T follicular helper cell (primary cell): ENCODE results near the gene TUT7.
"Not testable (repeated sequence)": the region's sequence is repeated elsewhere in the genome, so short reads cannot be mapped to it uniquely, and the experiment has no call there.

Experiments
- DNase-seq: peaks from one replicate; pipeline ENCODE4 v3.0.0-alpha.2; 2020; ENCODE audit warnings: low read depth

Gene TUT7

GRCh38 chr9:86350006-86350760 is 4.0 kb downstream of the TUT7 start:
- no peak for DNase-seq

- DNase-seq: no peak
Measured at GRCh38 chr9:86349271-86349670, 4.9 kb downstream of the TUT7 start.

DNA sequence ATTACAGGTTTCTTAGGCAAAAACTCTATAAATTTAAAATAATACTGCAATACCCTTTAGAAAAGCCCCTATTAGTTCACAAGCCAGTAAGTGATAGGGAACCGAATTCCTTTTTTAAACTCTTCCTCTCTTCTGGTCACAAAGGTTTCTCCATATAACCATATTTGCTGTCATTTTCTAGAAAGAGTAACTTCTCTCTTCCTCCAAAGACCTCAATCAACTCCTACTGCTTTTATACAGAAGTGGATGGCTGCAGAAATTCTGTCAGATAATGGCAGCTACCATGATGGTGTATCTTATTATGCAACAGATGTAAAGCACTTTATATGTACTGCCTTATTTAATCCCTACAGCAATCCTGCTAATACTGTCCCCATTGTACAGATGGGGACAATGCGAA is 6.2 kb downstream of the TUT7 start:
- DNase-seq: no peak

- no peak for DNase-seq
Measured at GRCh38 chr9:86344818-86345217, 9.4 kb downstream of the TUT7 start.

DNA sequence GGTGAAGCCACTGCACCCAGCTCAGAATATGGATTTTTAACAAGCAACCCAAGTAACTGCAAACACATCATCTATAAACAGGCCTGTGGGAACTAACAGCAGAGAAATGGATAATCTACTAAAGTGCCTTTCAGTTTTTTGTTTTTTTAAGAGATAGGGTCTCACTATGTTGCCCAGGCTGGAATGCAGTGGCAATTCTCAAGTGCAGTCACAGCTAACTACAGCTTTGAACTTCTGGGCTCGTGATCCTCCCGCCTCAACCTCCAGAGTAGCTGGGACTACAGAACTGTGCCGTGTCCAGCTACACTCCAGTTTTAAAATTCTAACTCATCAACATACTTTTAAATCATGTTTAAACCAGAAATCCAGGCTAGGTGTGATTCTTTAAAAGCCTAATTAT is 11.9 kb downstream of the TUT7 start:
- DNase-seq: no peak

GRCh38 chr9:86341007-86341491 is 13.2 kb downstream of the TUT7 start:
- DNase-seq: no peak

DNA sequence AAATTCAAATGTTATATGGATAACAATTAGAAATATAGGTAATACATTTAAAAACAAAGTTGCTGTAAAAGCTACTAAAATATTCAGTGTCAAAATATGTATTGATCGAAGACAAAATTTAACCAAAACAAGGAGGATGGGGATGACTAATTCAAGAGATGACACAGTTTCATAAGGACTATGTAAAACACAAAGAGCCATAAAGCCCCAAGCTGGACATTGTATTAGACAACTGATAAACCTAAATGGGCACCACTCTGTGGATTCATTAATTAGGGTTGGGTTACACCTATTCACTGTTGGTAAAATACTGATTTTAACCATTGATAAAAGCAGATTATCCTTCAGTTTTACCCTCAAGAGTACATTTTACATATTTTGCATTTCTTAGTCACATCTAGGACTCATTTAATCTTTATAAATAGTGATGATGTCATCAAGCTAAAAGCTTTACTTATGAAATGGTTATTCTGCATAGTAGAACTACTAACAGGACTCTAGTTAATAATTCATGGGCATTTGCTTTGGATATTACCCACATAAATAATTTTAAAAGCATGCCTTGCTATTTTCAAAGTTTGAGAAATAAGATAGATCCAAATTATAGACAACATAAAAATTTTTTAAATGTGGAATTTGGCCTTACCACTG is 13.7 kb downstream of the TUT7 start:
- no peak for DNase-seq

DNA sequence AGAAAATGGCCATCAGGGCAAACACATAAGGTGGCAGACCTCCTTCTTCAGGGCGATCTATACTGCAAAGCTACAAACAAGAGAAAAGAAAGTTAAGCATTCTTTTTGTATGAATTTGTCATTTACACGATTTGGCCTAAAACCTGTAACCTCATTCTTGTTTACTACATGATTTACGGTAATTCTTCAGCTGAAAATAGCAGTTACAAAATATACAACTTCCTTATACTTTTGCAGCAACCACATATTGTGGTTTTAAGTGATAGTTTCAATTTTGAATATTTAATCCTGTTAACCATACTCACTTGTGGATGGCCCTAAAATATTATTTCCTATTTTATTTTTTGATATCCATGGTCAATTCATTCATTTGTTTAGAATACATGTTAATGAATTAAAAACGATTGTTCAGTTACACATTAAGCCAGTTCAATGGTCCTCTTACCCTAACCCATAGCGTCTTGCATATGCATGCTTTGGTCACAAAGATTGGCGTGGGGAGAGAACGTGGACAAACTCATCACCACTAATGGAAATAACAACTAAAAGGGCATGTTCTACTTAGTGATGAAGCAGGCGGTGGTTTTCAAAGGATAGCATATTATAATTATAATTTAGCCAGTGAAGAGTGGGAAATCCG is 16.6 kb downstream of the TUT7 start:
- no peak for DNase-seq

DNA sequence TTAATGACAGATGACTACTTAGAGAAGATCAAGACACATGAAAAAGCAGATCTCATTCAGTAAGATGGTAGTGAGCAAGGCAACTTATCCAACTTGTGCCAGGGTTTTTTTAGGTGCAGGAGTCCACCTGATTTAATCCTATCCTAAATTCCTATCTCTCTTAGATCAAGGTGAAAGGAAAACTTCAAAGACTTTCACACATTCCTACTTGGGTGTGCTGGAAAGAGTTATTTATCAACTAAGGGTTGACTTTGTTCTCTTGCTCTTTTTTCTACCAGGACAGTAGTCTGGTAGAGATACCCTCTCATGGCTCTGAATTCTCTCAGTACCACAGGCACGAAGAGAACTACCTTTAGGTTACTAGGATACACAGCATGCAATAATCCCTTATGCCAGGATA is 18.2 kb downstream of the TUT7 start:
- no peak for DNase-seq

DNA sequence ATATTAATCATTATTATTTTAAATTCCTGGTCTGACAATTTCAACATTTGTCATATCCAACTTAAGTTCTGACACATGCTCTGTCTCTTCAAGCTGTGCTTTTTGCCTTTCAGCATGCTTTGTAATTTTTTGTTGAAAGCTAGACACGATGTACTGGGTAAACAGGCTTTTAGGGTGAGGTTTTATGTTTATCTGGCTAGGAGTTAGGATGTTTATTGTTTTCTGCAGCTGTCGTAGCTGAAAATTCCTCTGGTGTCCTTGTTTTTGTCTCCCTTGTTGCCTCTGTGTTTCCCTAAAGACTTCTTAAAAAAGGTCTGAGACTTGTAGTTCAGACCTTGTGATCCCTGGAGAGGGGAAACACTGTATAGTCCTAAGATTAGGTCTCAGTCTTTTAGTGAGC is 20.6 kb downstream of the TUT7 start:
- DNase-seq: no peak

GRCh38 chr9:86330186-86330585 is 24.0 kb downstream of the TUT7 start:
- no peak for DNase-seq

DNA sequence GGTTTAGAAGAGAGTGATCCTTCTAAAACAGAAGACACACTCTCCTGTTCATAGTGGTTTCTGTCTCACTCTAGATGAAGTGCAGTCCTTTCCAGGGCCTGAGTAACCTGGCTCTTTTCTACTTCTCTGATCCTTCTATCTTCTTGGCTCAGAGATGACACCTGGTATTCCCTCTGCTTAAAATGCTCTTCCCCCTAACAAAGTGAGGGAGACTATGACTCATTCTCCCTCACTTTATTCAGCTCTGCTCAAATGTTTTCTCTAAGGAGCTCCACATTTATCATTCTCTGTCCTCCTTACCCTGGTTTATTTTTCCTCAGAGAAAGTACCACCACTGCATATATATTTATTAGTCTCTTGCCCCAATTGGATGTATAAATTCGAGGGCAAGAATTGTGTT is 24.6 kb downstream of the TUT7 start:
- no peak for DNase-seq

DNA sequence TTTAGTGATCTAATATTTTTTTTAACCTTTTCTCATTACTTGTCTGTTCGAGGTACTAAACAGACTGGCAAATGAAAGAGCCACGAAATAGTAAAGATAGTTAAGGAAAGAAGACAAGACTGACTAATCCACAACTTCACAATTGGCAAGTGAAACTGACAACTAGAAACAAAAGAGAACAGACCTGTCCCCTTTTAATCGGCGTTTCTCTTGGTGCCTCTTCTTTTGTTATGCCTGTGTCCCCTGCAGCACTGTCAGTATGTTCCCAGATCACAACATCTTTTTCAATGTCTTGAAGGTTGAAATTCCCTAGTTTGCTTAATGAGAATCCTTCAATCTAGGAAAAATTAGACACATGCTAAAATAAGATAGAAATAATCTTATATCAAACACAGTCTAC is 26.1 kb downstream of the TUT7 start:
- no peak for DNase-seq

- DNase-seq: no peak
Measured at GRCh38 chr9:86326536-86326935, 27.7 kb downstream of the TUT7 start.

DNA sequence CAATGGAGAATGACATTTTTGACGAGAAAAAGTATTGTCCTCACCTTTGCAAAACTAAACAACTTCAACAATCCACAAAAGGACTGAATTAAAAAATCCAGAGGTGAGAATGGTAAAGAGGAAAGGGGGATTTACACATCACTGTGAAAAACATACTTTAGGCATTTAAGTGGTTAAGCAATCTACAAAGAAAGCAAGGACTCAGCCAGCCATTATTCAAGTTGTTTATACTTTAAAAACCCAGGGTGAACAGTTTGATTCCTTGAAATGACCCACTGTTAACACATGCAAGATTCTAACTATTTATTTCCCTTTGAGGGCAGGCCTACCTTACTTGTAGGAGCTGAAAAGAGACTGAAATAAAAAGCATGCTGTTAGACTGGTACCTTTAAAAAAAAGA is 29.3 kb downstream of the TUT7 start:
- no peak for DNase-seq

DNA sequence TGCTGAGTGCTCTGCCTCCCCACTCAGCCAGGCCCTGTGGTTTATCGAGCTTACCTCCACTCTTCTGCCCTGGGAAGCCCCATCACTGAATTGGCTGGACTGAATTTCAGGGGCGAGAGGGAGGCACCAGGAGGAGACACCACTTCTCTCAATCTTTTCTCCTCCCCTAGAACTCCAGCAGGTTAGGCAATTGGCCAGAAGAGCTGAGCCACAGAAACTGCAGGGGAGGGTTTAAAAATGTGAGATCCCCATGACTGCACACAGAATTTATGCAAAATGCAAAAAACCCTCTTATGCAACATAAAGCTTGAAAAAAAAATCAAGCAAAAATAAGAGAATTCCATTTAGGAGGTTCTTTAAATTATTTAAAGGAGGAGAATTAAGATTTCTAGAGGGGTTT is 29.9 kb downstream of the TUT7 start:
- no peak for DNase-seq

DNA sequence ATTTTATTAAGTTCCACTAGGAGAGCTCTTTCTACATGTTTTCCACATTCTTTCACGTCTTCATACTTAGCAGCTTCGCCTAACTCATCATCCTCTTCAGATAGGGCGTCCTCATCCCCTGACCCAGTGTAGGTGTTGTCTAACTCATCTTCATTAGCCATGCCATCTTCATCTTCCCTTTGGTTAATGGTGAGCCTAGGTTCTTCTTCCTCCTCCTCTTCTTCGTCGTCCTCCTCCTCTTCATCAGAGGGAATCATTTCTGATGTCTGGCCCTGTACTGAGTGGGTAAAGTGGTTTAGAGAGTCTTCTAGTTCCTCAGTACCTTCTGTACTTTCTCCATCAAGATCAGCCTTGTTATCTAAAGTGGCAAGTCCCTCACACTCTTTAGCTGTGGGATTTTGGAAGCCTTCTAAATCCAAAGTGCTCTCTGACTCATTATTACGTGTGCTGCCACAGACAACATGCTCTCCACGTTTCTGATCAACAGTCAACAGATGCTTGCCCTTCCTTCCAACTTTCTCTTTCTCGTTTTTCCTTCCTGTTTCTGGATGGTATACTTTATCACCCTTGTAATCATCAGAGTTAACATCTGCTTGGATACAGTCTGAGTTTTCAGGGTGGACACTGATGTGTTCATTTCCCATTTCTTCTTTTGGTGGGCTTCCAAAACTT is 31.1 kb downstream of the TUT7 start:
- no peak for DNase-seq

- DNase-seq: no peak
Measured at GRCh38 chr9:86321373-86321772, 32.8 kb downstream of the TUT7 start.

DNA sequence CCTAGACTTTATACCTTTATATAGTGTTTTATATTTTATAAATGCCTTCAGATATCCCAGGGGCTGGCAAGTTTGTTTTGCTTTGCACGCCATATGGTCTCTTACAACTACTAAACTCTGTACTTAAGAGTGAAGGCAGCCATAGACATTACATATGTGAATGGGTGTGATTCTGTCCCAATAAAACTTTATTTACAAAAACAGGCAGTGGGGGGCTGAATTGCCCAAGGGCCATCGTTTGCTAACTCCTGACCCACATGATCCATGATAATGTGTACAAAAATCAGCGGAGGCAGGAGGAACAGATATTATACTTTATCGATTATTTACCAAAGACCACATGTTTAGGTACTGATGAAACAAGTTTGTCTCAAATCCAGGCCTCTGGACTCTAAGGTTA is 36.0 kb downstream of the TUT7 start:
- DNase-seq: no peak

GRCh38 chr9:86315078-86315477 is 39.1 kb downstream of the TUT7 start:
- no peak for DNase-seq

GRCh38 chr9:86312959-86313358 is 41.3 kb downstream of the TUT7 start:
- not testable (repeated sequence) for DNase-seq

- DNase-seq: no peak
Measured at GRCh38 chr9:86308687-86309086, 45.5 kb downstream of the TUT7 start.
